ENCODE measurements around the gene UNC45B. TPM values are rescaled to one million over a fixed set of nuclear protein-coding genes. Genes with fewer than 3 reads are reported as not detected.
"Not testable (repeated sequence)": the region's sequence is repeated elsewhere in the genome, so short reads cannot be mapped to it uniquely, and the experiment has no call there.

The UNC45B gene, protein sequence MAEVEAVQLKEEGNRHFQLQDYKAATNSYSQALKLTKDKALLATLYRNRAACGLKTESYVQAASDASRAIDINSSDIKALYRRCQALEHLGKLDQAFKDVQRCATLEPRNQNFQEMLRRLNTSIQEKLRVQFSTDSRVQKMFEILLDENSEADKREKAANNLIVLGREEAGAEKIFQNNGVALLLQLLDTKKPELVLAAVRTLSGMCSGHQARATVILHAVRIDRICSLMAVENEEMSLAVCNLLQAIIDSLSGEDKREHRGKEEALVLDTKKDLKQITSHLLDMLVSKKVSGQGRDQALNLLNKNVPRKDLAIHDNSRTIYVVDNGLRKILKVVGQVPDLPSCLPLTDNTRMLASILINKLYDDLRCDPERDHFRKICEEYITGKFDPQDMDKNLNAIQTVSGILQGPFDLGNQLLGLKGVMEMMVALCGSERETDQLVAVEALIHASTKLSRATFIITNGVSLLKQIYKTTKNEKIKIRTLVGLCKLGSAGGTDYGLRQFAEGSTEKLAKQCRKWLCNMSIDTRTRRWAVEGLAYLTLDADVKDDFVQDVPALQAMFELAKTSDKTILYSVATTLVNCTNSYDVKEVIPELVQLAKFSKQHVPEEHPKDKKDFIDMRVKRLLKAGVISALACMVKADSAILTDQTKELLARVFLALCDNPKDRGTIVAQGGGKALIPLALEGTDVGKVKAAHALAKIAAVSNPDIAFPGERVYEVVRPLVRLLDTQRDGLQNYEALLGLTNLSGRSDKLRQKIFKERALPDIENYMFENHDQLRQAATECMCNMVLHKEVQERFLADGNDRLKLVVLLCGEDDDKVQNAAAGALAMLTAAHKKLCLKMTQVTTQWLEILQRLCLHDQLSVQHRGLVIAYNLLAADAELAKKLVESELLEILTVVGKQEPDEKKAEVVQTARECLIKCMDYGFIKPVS
- total RNA-seq: 0.07 and 0.18 TPM in 2 replicates

DNA sequence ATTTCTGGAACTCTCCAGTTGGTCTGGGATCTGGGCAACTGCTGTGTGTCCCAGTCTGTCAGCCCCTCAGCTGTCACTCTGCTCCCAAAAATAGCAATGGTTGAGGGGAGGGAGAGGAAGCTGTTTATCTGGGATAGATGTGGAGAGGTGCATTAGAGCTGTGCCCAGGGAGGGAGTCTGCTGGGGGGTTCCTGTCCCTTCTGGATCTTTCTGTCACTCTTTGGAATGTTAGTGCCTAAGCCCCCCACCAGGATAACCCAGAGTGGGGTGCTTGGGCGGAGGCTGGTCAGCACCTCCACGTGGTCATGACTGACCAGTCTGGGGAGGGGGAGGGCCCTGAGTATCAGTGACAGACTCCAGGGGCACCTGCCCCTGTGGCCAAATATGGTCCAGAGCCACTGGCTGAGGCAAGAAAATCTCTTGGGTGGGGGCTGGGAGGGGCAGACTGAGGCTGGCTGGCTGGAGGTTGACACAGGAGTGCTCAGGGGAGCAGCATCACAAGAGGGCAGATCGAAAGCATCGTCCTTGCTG lies at the start of gene UNC45B:
Gene UNC45B, plus strand, starts transcription at position 443 of the 531 bp plus-strand sequence. CDS start 447 bp downstream, outside the sequence.
- intact Hi-C loops (cut with micrococcal nuclease): loop anchor here (10.0 kb wide), 1 partner anchor 597 kb away; no protein-coding TSS in a partner anchor

- intact Hi-C loops (cut with micrococcal nuclease): no loop called here
These were observed 47.7 kb upstream of the UNC45B start for GRCh38 chr17:35099908-35100307.

DNA sequence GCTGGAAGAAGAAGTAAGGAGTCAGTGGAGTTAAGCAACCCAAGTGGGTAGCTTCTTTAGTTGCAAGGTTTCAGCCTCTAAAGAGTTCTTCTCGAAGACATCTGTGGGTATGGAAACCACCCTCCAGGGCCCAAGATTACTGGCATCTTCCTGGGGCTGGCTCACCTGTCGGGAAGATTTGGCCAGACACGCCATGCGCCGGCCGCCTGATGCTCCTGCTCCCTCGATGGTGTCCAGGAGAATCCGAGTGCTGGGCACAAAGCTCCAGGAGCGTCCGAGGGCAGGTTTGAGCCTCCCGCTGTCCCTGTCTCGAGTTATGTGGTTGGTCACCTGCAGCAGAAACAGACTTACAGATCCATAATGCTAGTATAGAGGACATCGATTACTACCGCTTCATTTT lies 46.6 kb upstream of the UNC45B start:
- intact Hi-C loops (cut with micrococcal nuclease): no loop called here

GRCh38 chr17:35101725-35102124 lies 45.9 kb upstream of the UNC45B start:
- intact Hi-C loops (cut with micrococcal nuclease): no loop called here

DNA sequence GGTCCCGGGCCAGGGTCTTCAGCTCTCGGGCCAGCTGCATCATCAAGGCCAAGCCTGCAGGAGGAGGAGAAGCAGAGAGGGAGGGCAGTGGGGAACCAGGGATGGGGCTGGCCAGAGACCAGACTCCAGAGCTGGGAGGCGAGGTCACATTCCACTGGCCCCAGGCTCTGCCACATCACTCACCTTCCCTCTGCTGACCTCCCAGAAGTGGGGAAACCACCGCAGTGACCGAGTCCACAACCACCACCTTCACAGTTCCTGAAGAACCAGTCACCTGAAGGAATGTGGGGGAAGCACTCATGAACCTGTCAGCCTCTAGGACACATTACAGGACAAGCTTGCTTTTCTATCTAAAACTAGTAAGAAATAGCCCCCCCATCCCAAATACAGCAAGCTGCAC lies 44.3 kb upstream of the UNC45B start:
- intact Hi-C loops (cut with micrococcal nuclease): no loop called here

DNA sequence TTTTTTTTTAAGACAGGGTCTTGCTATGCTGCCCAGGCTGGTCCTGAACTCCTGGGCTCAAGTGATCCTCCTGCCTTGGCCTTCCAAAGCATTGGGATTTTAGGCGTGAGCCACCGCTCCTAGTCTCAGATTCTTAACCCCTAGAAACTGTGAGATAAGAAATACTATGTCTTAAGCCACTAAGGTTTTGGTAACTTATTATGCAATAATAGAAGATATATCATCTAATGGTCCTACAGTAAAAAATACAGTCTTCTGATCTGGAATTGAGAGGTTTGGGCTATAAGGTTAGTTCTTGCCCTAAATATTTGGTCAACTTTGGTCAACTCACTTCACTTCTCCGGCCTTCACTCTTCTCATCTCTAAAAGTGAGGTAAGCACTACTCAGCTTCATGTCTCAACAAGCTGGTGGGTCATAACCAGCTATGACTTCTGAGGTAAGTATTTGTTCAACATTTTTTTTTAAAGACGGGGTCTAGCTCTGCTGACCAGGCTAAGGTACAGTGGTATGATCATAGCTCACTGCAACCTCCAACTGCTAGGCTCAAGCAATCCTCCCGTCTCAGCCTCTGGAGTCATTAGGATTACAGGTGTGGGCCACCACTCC lies 42.7 kb upstream of the UNC45B start:
- intact Hi-C loops (cut with micrococcal nuclease): no loop called here

GRCh38 chr17:35110791-35111190 lies 36.8 kb upstream of the UNC45B start:
- intact Hi-C loops (cut with micrococcal nuclease): not testable (repeated sequence)

- intact Hi-C loops (cut with micrococcal nuclease): no loop called here
These were observed 30.8 kb upstream of the UNC45B start for GRCh38 chr17:35116845-35117244.

DNA sequence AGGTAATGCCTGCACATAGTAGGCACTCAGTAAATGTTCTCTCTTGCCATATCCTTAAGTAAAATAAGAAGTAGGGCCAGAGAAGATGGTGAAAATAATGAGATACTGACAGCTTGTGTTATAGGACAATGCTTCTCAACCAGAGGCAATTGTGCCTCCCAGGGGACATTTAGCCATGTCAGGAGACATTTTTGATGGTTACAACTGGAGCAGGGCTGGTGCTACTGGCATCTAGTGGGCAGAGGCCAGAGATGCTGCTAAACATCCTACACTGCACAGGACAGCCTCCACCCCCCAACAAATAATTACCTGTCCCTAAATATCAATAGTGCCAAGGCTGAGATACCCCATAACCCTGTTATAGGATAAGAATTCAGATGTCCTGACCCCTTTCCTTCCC lies 29.6 kb upstream of the UNC45B start:
- intact Hi-C loops (cut with micrococcal nuclease): loop anchor here (2.0 kb wide), 1 partner anchor 575 kb away; no protein-coding TSS in a partner anchor

GRCh38 chr17:35119370-35120165 lies 28.0 kb upstream of the UNC45B start, which contains the start of gene RAD51D:
RAD51D (minus strand) TSS chr17:35119860; CDS start chr17:35119613, 247 bp downstream.
- intact Hi-C loops (cut with micrococcal nuclease): loop anchor here (1.0 to 2.0 kb wide), 5 partner anchors 30 to 699 kb away; partner anchors contain the start of gene LIG3

- intact Hi-C loops (cut with micrococcal nuclease): no loop called here
These were observed 26.3 kb upstream of the UNC45B start, which contains the start of gene FNDC8 for GRCh38 chr17:35121315-35121714. FNDC8 (plus strand) TSS chr17:35121615; CDS start chr17:35121694, 79 bp downstream.

DNA sequence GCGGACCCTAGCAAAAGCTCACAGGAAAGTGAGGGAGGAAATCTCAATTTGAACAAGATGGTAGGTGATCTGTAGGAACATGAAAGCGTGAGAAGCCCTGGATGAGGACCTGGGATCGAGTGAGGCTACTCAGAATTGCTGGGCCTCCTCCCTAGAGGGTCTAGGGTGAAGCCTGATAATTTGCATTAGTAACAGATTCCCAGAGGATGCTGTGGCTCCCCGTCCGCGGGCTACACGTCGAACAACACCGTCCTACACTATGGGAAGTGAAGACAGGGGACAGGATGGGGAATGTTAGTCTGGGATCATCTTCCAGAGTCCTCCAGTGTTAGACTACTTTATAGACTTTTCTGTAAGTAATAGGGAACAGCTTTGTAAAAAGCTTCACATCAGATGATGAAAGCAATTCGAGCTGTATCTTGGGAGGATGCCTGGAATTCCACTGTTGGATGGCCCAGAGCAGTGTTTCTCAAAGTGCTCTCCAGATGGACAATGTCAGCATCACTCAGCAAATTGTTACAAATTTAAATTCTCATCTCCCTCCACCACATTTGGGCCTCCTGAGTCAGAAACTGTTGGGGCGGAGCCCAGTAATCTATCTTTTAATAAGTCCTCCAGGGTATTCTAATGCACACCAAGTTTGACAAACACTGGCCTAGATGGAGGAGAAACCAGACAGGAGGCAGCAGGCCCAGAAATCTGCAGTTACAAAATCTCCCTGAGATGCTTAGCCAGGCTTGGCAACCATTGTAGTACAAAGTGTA lies 19.7 kb upstream of the UNC45B start:
- intact Hi-C loops (cut with micrococcal nuclease): no loop called here

GRCh38 chr17:35129154-35129972 lies 18.3 kb upstream of the UNC45B start:
- intact Hi-C loops (cut with micrococcal nuclease): no loop called here

DNA sequence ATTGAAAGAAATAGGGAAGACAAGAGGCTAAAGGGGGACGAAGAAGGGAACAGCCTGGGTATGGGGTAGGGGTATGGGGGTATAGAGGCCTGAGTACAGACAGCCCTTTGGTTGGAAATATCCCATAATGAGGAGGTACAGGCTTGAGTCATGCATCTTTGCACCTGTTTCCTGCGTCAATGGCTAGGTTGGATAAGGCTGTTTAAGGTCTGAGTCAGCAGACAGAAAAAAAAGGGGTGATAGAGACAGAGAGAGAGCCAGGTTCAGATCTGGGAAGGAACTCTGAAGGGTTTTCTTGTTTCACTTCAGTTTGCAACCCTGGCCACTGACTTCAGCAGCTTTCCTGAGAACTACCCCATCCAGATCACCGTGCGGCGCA lies 17.7 kb upstream of the UNC45B start:
- intact Hi-C loops (cut with micrococcal nuclease): no loop called here

- intact Hi-C loops (cut with micrococcal nuclease): no loop called here
These were observed 17.2 kb upstream of the UNC45B start for GRCh38 chr17:35130392-35130791.

DNA sequence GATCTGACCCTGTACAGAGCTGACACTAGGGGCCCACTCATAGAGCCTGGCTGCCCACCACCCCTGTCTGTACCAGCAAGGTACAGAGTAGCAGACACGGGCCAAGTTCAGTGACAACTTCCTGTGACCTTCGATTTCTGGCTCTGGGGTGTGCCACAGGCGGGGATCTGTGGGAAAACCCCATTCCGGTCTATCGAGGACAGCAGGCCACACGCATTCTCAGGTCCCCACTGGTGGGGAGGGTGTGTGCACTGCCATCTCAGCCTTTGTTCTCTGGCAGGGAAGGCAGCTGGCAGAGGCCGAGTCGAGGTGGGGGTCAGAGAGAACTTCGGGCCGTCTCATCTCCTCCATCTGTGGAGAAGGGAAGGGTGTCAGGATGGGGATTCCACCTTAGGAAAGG lies 15.5 kb upstream of the UNC45B start:
- intact Hi-C loops (cut with micrococcal nuclease): no loop called here

- intact Hi-C loops (cut with micrococcal nuclease): no loop called here
These were observed 14.6 kb upstream of the UNC45B start for GRCh38 chr17:35132816-35133550.

DNA sequence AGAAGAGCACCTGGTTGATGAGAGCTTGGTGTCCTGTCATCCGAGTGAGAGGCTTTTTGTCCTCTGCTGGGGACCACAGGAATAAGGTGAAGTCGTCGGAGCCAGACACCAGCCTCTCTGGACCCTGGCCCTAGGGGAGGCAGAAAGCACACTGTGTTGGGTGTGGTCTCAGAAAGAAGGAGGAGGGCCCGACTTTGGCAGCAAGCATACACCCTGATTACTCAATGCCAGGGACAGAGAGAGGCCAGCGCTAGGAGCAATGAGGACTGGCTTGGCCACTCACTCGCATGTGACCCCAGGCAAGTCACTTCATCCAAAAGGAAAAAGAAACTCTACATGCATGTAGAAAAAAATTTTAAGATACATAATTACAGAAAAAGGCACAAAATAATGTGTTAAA lies 12.3 kb upstream of the UNC45B start:
- intact Hi-C loops (cut with micrococcal nuclease): no loop called here
